SK-N-SH (cell line): ENCODE measurements around the gene CYP11A1. TPM values are rescaled to one million over a fixed set of nuclear protein-coding genes. Genes with fewer than 3 reads are reported as not detected.

Source experiments
- CTCF ChIA-PET: fragments of 300-600, 350-600 bp; formaldehyde crosslinking; extraction: SDS; loops from one replicate; lab custom pipeline; 2021; lab: Yijun Ruan, JAX
- POLR2A ChIA-PET: fragments of 350-600 bp; sonication (Branson Sonifier 250); formaldehyde crosslinking; extraction: SDS; loops from one replicate; lab custom pipeline; 2020; ENCODE audit warnings: antibody characterized with exemption, inconsistent platforms; lab: Yijun Ruan, JAX
- DNase-seq: peaks from one replicate; pipeline ENCODE4 v3.0.0; 2012
- H2AFZ ChIP-seq: fragments of 200-600 bp; sonication (generic); 2 replicates; pipeline ENCODE4 v1.8.1; 2016; ENCODE audit warnings: antibody characterized with exemption, mild to moderate bottlenecking, low read depth
- H3F3A ChIP-seq: fragments of 200-600 bp; sonication (generic); replicated peaks from 2 replicates; pipeline ENCODE3; 2016; ENCODE audit warnings: antibody characterized with exemption, mild to moderate bottlenecking; ENCODE audit not compliant: insufficient read depth
- H3K27ac ChIP-seq, 2 experiments: fragments of 200-500 bp in 1 of 2; fragments of 200-600 bp in 1 of 2; sonication (Bioruptor generic) in 1 of 2; sonication (generic), shearing (Covaris generic) in 1 of 2; 2 replicates each; pipeline versions ENCODE4 v1.5.1 to v1.6.1; 2014 to 2016; ENCODE audit warnings: low read depth in 2 of 2, inconsistent platforms in 1 of 2, low read length in 1 of 2, mild to moderate bottlenecking in 1 of 2, mixed read lengths in 1 of 2
- H3K27me3 ChIP-seq: fragments of 200-600 bp; sonication (generic), shearing (Covaris generic); 2 replicates; pipeline ENCODE4 v1.6.1; 2016; ENCODE audit warnings: mixed run types; ENCODE audit not compliant: insufficient read depth
- H3K36me3 ChIP-seq, 2 experiments: fragments of 200-500 bp in 1 of 2; fragments of 200-600 bp in 1 of 2; sonication (Bioruptor generic) in 1 of 2; sonication (generic) in 1 of 2; replicated peaks in 1 of 2; 2 replicates each; pipeline versions ENCODE3 to v1.5.1; 2014 to 2016; ENCODE audit warnings: low read length in 1 of 2, mild to moderate bottlenecking in 1 of 2; ENCODE audit not compliant: insufficient read depth in 2 of 2, control insufficient read depth in 1 of 2
- H3K4me1 ChIP-seq, 2 experiments: fragments of 200-500 bp in 1 of 2; fragments of 200-600 bp in 1 of 2; sonication (Bioruptor generic) in 1 of 2; sonication (generic), shearing (Covaris generic) in 1 of 2; 2 replicates each; pipeline versions ENCODE4 v1.5.1 to v1.6.1; 2014 to 2016; ENCODE audit warnings: low read depth in 1 of 2, low read length in 1 of 2, mixed run types in 1 of 2; ENCODE audit not compliant: insufficient read depth in 2 of 2, control insufficient read depth in 1 of 2
- H3K4me2 ChIP-seq: fragments of 200-600 bp; sonication (generic), shearing (Covaris generic); 2 replicates; pipeline ENCODE4 v1.6.1; 2017; ENCODE audit warnings: mixed run types
- H3K4me3 ChIP-seq, 2 experiments: fragments of 200-500 bp in 1 of 2; fragments of 200-600 bp in 1 of 2; sonication (Bioruptor generic) in 1 of 2; sonication (generic), shearing (Covaris generic) in 1 of 2; 2 replicates each; pipeline versions ENCODE4 v1.5.1 to v1.8.1; 2014 to 2016; ENCODE audit warnings: low read depth in 2 of 2, inconsistent platforms in 1 of 2, low read length in 1 of 2, mild to moderate bottlenecking in 1 of 2, mixed read lengths in 1 of 2, moderate library complexity in 1 of 2
- H3K79me2 ChIP-seq: fragments of 200-600 bp; sonication (generic); 2 replicates; pipeline ENCODE4 v1.8.1; 2017; ENCODE audit warnings: mild to moderate bottlenecking; ENCODE audit not compliant: insufficient read depth
- H3K9ac ChIP-seq: fragments of 200-600 bp; sonication (generic); 2 replicates; pipeline ENCODE4 v1.6.1; 2017; ENCODE audit warnings: mixed run types
- H3K9me2 ChIP-seq: fragments of 200-600 bp; sonication (generic); 2 replicates; pipeline ENCODE4 v1.6.1; 2017; ENCODE audit warnings: mixed run types
- H3K9me3 ChIP-seq: fragments of 200-600 bp; sonication (generic); 2 replicates; pipeline ENCODE4 v1.6.1; 2017; ENCODE audit warnings: mixed run types, mild to moderate bottlenecking, moderate library complexity
- H4K20me1 ChIP-seq: fragments of 200-600 bp; sonication (generic); 2 replicates; pipeline ENCODE4 v1.6.1; 2017; ENCODE audit warnings: mild to moderate bottlenecking, mixed run types; ENCODE audit not compliant: insufficient read depth
- ELF1 ChIP-seq: IDR thresholded peaks from 2 replicates; pipeline ENCODE4 v1.4.0; 2012
- EP300 ChIP-seq, 2 experiments: IDR thresholded peaks; 2 replicates each; pipeline versions ENCODE4 v1.4.0 to v1.6.1; 2012; ENCODE audit warnings: borderline replicate concordance in 1 of 2, low read depth in 1 of 2, low read length in 1 of 2
- FOSL2 ChIP-seq: IDR thresholded peaks from 2 replicates; pipeline ENCODE4 v1.4.0; 2012; ENCODE audit warnings: low read depth, mild to moderate bottlenecking, moderate library complexity, borderline replicate concordance
- GATA2 ChIP-seq: sonication (generic); formaldehyde crosslinking; IDR thresholded peaks from 2 replicates; pipeline ENCODE4 v1.5.0; 2020; ENCODE audit warnings: mild to moderate bottlenecking, missing genetic modification reagents
- JUND ChIP-seq: IDR thresholded peaks from 2 replicates; pipeline ENCODE4 v1.4.0; 2012
- MXI1 ChIP-seq: IDR thresholded peaks from 2 replicates; pipeline ENCODE4 v1.6.1; 2012; ENCODE audit warnings: mild to moderate bottlenecking, low read depth, low read length, improper control_type of control experiment
- RCOR1 ChIP-seq: fragments of 150-350 bp; IDR thresholded peaks from 2 replicates; pipeline ENCODE4 v1.6.1; 2017; ENCODE audit warnings: antibody characterized with exemption, low read length
- RXRA ChIP-seq: IDR thresholded peaks from 2 replicates; pipeline ENCODE4 v1.4.0; 2012; ENCODE audit warnings: low read depth, mild to moderate bottlenecking, borderline replicate concordance
- SIN3A ChIP-seq: IDR thresholded peaks from 2 replicates; pipeline ENCODE4 v1.6.1; 2012; ENCODE audit warnings: low read depth, mild to moderate bottlenecking, low read length, moderate library complexity, borderline replicate concordance
- SMC3 ChIP-seq: IDR thresholded peaks from 2 replicates; pipeline ENCODE4 v1.6.1; 2012; ENCODE audit warnings: low read depth, low read length, improper control_type of control experiment
- TAF1 ChIP-seq: IDR thresholded peaks from 2 replicates; pipeline ENCODE4 v1.6.1; 2012; ENCODE audit warnings: low read depth, mild to moderate bottlenecking, low read length, moderate library complexity, borderline replicate concordance
- TCF12 ChIP-seq: IDR thresholded peaks from 2 replicates; pipeline ENCODE4 v1.4.0; 2012
- TEAD4 ChIP-seq: IDR thresholded peaks from 2 replicates; pipeline ENCODE4 v1.4.0; 2012; ENCODE audit warnings: mild to moderate bottlenecking, borderline replicate concordance; ENCODE audit not compliant: insufficient read depth
- WGBS: methylation state at CpG from one replicate; pipeline ENCODE4 v1.1.6; 2017; ENCODE audit warnings: low lambda C conversion rate; 5-methylcytosine and 5-hydroxymethylcytosine counted together
- polyA plus RNA-seq, 3 experiments: library from polyadenylated mRNA; depleted of rRNA; stranded (reverse); fragments of >200 nt; gene quantifications; 2 replicates each; pipeline ENCODE4 v1.2.3, GENCODE V29; 2012
- TF ChIP-seq, protein P1 (sequence below): IDR thresholded peaks from 2 replicates; pipeline ENCODE4 v1.4.0; 2012; ENCODE audit warnings: low read depth

CYP11A1 gene
- polyA plus RNA-seq, 1 of the 3 experiments (the other 2 are of a cell fraction) = 0.08 TPM

DNA sequence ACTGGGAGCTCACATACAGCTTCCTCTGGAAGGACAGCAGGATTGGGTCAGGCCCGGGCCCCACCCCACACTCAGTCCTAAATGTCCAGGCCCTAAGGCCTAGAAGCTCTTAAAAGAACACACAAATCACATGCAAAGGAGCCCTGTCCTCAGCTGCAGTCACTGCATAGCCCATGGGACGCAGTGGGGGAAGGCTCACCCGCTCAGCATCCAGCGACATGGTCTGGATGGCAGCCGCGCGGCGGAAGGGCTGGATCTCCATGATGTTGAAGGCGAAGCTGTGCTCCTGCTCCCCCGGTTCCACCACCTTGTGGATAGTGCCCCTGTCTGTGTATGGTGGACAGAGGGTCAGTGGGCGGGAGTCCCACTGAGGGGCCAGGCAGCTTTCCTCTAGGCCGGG lies 44.2 kb upstream of the CYP11A1 start:
- Histone ChIP-seq H3K9ac (no peak overlapping the region), H3K4me2 (no peak overlapping the region), H3K9me2 (no peaks in the 10 kb centered on the region), H3F3A (peaks cover 6% of the 10 kb centered on the region), H3K9me3 (no peaks in the 10 kb centered on the region), H3K36me3 (no peaks in the 10 kb centered on the region), H3K27ac (no peak overlapping the region), H2AFZ (no peak overlapping the region), H3K4me3 (no peak overlapping the region)
- no peak for DNase-seq
- POLR2A ChIA-PET = no interaction called here
- TF ChIP-seq ELF1 = no peak
- TF ChIP-seq GATA2 (CRISPR knock-in tag) = no peak
- TF ChIP-seq FOSL2 = no peak
- no peak for TF ChIP-seq SIN3A
- TF ChIP-seq, all 33 proteins: peak for 0
- Histone ChIP-seq H3K4me1 (peaks cover 0 to 10% of the 10 kb centered on the region in 2 experiments; a peak in 2 of 4 replicates), H4K20me1 (no peaks in the 10 kb centered on the region), H3K79me2 (no peaks in the 10 kb centered on the region), H3K27me3 (no peaks in the 10 kb centered on the region)
- WGBS = 95% methylated on average over 11 of the region's 12 CpGs
- CTCF ChIA-PET = interaction anchor here (0.6 to 0.7 kb wide), 2 partner anchors 13 to 203 kb away, joined by 3 read pairs; no protein-coding TSS in a partner anchor

DNA sequence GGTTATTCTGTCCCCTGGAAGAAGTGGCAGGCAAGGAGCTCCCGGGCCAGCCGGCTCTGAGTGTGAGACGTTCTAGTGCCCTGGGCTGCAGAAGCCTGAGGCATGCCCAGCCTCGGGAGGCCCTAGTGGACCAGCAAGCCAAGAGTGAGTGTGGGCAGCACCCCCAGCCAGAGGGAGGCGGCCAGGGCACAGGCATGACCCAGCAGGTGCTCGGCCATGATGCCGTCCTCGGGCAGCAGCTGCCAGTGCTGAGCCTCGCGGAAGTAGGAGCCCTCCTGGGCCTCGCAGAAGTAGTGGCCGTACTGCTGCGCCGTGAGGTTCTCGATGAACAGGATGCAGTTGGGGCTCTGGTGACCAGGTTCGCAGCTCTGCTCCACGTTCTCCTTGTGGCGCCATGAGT lies 43.1 kb upstream of the CYP11A1 start:
- Histone ChIP-seq H3K4me1 (peaks cover 0 to 12% of the 10 kb centered on the region in 2 experiments; a peak in 2 of 4 replicates), H3K27me3 (no peaks in the 10 kb centered on the region), H3K36me3 (no peaks in the 10 kb centered on the region), H3F3A (peaks cover 7% of the 10 kb centered on the region), H3K4me3 (no peak overlapping the region), H4K20me1 (no peaks in the 10 kb centered on the region), H2AFZ (no peak overlapping the region), H3K27ac (no peak overlapping the region), H3K79me2 (no peaks in the 10 kb centered on the region), H3K4me2 (no peak overlapping the region), H3K9me2 (no peaks in the 10 kb centered on the region), H3K9ac (no peak overlapping the region), H3K9me3 (no peaks in the 10 kb centered on the region)
- CTCF ChIA-PET = interaction anchor here (1.3 to 1.6 kb wide), 2 partner anchors 28 to 225 kb away, joined by 3 to 5 read pairs; no protein-coding TSS in a partner anchor
- POLR2A ChIA-PET = no interaction called here
- DNase-seq = no peak
- 95% methylated on average over 9 of the region's 18 CpGs for WGBS
- TF ChIP-seq MXI1 (no peak), RCOR1 (no peak), GATA2 (CRISPR knock-in tag) (no peak), EP300 (IDR thresholded peaks at IDR 0.05; ENCODE audit: borderline replicate concordance in 1 of 2, low read depth in 1 of 2, low read length in 1 of 2) (no peak), SMC3 (no peak), FOSL2 (no peak), TCF12 (no peak), JUND (no peak), SIN3A (no peak), TAF1 (no peak), TEAD4 (no peak), RXRA (no peak)
- TF ChIP-seq, protein P1, sequence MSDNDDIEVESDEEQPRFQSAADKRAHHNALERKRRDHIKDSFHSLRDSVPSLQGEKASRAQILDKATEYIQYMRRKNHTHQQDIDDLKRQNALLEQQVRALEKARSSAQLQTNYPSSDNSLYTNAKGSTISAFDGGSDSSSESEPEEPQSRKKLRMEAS = no peak
